ENCODE data around the gene SMURF1.
"Not testable (repeated sequence)": the region's sequence is repeated elsewhere in the genome, so short reads cannot be mapped to it uniquely, and the experiment has no call there.

SMURF1 gene

GRCh38 chr7:99046722-99047121, 97.2 kb downstream of the SMURF1 start:
- DNase-seq (ENCODE audit: extremely low read depth, low read depth) = no peak
- TF ChIP-seq CTCF (IDR thresholded peaks at IDR 0.05; ENCODE audit: low read depth, low read length, missing control alignments) = no peak
- H3K4me3 ChIP-seq (replicated peaks; ENCODE audit: low read depth, low read length) = no peak overlapping the region

GRCh38 chr7:99046262-99046661, 97.6 kb downstream of the SMURF1 start:
- DNase-seq (ENCODE audit: extremely low read depth, low read depth); H3K4me3 ChIP-seq (replicated peaks; ENCODE audit: low read depth, low read length): not testable (repeated sequence)

GRCh38 chr7:99044858-99045257, 99.0 kb downstream of the SMURF1 start:
- DNase-seq (ENCODE audit: extremely low read depth, low read depth) = not testable (repeated sequence)

GRCh38 chr7:99042957-99043356, 101.0 kb downstream of the SMURF1 start:
- no peak for DNase-seq (ENCODE audit: extremely low read depth, low read depth)
- H3K4me3 ChIP-seq (replicated peaks; ENCODE audit: low read depth, low read length) = no peak overlapping the region
- no peak for TF ChIP-seq CTCF (IDR thresholded peaks at IDR 0.05; ENCODE audit: low read depth, low read length, missing control alignments)

More at GRCh38 chr7:99044858-99045257, 99.0 kb downstream of the SMURF1 start:
- H3K4me3 ChIP-seq (replicated peaks; ENCODE audit: low read depth, low read length) = not testable (repeated sequence)

GRCh38 chr7:99041526-99041925, 102.4 kb downstream of the SMURF1 start:
- TF ChIP-seq CTCF (IDR thresholded peaks at IDR 0.05; ENCODE audit: low read depth, low read length, missing control alignments) = no peak
- DNase-seq (ENCODE audit: extremely low read depth, low read depth) = no peak
- H3K4me3 ChIP-seq (replicated peaks; ENCODE audit: low read depth, low read length) = no peak overlapping the region

- DNase-seq (ENCODE audit: extremely low read depth, low read depth) = peak; percentile 88
- TF ChIP-seq CTCF (IDR thresholded peaks at IDR 0.05; ENCODE audit: low read depth, low read length, missing control alignments) = peak; percentile 73
These were observed 103.6 kb downstream of the SMURF1 start for GRCh38 chr7:99040104-99040958.

GRCh38 chr7:99039384-99039891, 104.5 kb downstream of the SMURF1 start:
- no peak for DNase-seq (ENCODE audit: extremely low read depth, low read depth)
- H3K4me3 ChIP-seq (replicated peaks; ENCODE audit: low read depth, low read length) = no peak overlapping the region
- no peak for TF ChIP-seq CTCF (IDR thresholded peaks at IDR 0.05; ENCODE audit: low read depth, low read length, missing control alignments)

More at GRCh38 chr7:99040104-99040958, 103.6 kb downstream of the SMURF1 start:
- no peak overlapping the region for H3K4me3 ChIP-seq (replicated peaks; ENCODE audit: low read depth, low read length)
